Pancreas (tissue), 10 donors: ENCODE results near the gene LUM. TPM values are rescaled to one million over a fixed set of nuclear protein-coding genes. Genes with fewer than 3 reads are reported as not detected.
A peak's percentile ranks its signal among the peaks of the same experiment; 100 is the strongest.

Experiments
- ATAC-seq, 4 donors: fragments of 200-7000 bp; cut with Tn5 transposase; one replicate each; pipeline versions ENCODE4 v1.8.0 to v1.9.1; 2020; ENCODE audit warnings: mild to moderate bottlenecking in 4 of 4, moderate library complexity in 4 of 4
- DNase-seq, 6 donors: peaks; one replicate each; pipeline ENCODE4 v3.0.0-alpha.2; 2020
- FAIRE-seq: peaks from 2 replicates; lab custom pipeline; 2012; peaks lifted over from hg19 to GRCh38; lab: Jason Lieb, UNC
- H3K27ac ChIP-seq, 4 donors: fragments of 200-600 bp; sonication (generic); 1 replicate in 3 of 4; 2 replicates in 1 of 4; pipeline versions ENCODE4 v1.5.0 to v1.8.0; 2020
- H3K27me3 ChIP-seq, 4 donors: fragments of 200-600 bp; one replicate each; pipeline ENCODE4 v1.8.0; 2021
- H3K36me3 ChIP-seq, 3 donors: fragments of 200-600 bp; sonication (generic) in 1 of 3; one replicate each; pipeline versions ENCODE4 v1.5.0 to v1.8.0; 2020 to 2021
- H3K4me1 ChIP-seq, 3 donors: fragments of 200-600 bp; one replicate each; pipeline ENCODE4 v1.8.0; 2021
- H3K4me3 ChIP-seq, 4 donors: fragments of 200-600 bp; sonication (generic) in 2 of 4; one replicate each; pipeline versions ENCODE4 v1.5.0 to v1.8.0; 2020 to 2021
- H3K9me3 ChIP-seq, 4 donors: fragments of 200-600 bp; one replicate each; pipeline ENCODE4 v1.8.0; 2021
- CTCF ChIP-seq, 4 donors: fragments of 200-600 bp; sonication (generic) in 3 of 4; IDR thresholded peaks; one replicate each; pipeline versions ENCODE4 v1.5.0 to v1.8.0; 2021; ENCODE audit warnings: antibody characterized with exemption in 4 of 4
- WGBS, 2 donors: extraction: QIAGEN DNeasy Blood & Tissue Kit; methylation state at CpG; one replicate each; pipeline ENCODE4 v1.1.7; 2013; 5-methylcytosine and 5-hydroxymethylcytosine counted together
- intact Hi-C, 3 donors: fragments of 100-400 bp; cut with DNase I; formaldehyde crosslinking; loops; one replicate each; pipeline versions ENCODE4 v1.11.1 to v1.14.2; 2022
- polyA plus RNA-seq, 2 donors: library from polyadenylated mRNA; stranded (reverse); fragments of 200-250 nt; gene quantifications; one replicate each; pipeline ENCODE4 v1.2.3, GENCODE V29; 2013
- total RNA-seq, 6 donors: library from RNA; stranded (reverse); fragmentation: NEBNext Ultra II Directional in 4 of 6; extraction: Animal tissue kit (Norgen Biotek cat#: 25700) in 4 of 6; gene quantifications; one replicate each; pipeline versions ENCODE4 v1.2.1 to v1.2.4, GENCODE V29; 2021 to 2023
- donor health status: healthy with polysubstance abuse.
- donor health status: DM: no; HTN: no; CAD: no; lungs with moderate emphysema.
- donor health status: DM: no; HTN: no; CAD: no.
- donor health status: control.
- donor health status: control.
- donor health status: Bipolar disorder and iron deficiency.
- donor health status: DM: yes; HTN: yes; CAD: no.
- donor health status: DM: no; HTN: no; CAD: no.
- donor health status: DM: no; HTN: no; CAD: no.
- donor health status: DM: yes; HTN: yes; CAD: no.

LUM gene
- total RNA-seq (100 to 1,000 TPM in 1 of 6 donors, 10 to 100 TPM in 2, 1 to 10 TPM in 3; 5.1 to 164 (median 21.0) TPM), polyA plus RNA-seq (10 to 100 TPM; 14.3 to 22.4 TPM)

- no peaks in the 10 kb centered on the region for H3K36me3 ChIP-seq
- no peak within 1 kb of the TSS for H3K4me3 ChIP-seq
- H3K4me1 ChIP-seq = no peaks in the 10 kb centered on the region
- peak within 1 kb of the TSS in 1 of 4 donors; percentile 25 for H3K27ac ChIP-seq
- no peaks in the 10 kb centered on the region for H3K9me3 ChIP-seq
- intact Hi-C loops = no loop called here
- DNase-seq (no peak), ATAC-seq (peak in 2 of 4 donors; percentile 54 to 59), FAIRE-seq (no peak)
- no peaks in the 10 kb centered on the region for H3K27me3 ChIP-seq
- no peak for TF ChIP-seq CTCF (IDR thresholded peaks at IDR 0.05)
- WGBS, 2 donors = 30% methylated on average over 7 of the region's 7 CpGs
Observed at GRCh38 chr12:91111366-91112325, at the start of gene LUM. TSS of gene LUM (minus strand) at chr12:91111494. CDS start at chr12:91108979, 2,515 bp downstream.

- no peaks in the 10 kb centered on the region for H3K9me3 ChIP-seq
- H3K4me1 ChIP-seq = no peaks in the 10 kb centered on the region
- intact Hi-C loops = no loop called here
- no peaks in the 10 kb centered on the region for H3K36me3 ChIP-seq
- H3K27ac ChIP-seq = no peak overlapping the region
- DNase-seq = no peak
- FAIRE-seq = no peak
- no peak for TF ChIP-seq CTCF (IDR thresholded peaks at IDR 0.05)
- no peaks in the 10 kb centered on the region for H3K27me3 ChIP-seq
- no peak overlapping the region for H3K4me3 ChIP-seq
- no peak for ATAC-seq
Observed at GRCh38 chr12:91161009-91161408, 49.7 kb upstream of the LUM start.

GRCh38 chr12:91155990-91156389 is 44.7 kb upstream of the LUM start:
- intact Hi-C loops = no loop called here

GRCh38 chr12:91154131-91154530 is 42.8 kb upstream of the LUM start:
- Histone ChIP-seq H3K9me3 (no peaks in the 10 kb centered on the region), H3K27ac (no peak overlapping the region), H3K27me3 (peaks cover 0 to 5% (median 2%) of the 10 kb centered on the region in 4 donors), H3K4me3 (no peak overlapping the region), H3K36me3 (no peaks in the 10 kb centered on the region), H3K4me1 (no peaks in the 10 kb centered on the region)
- intact Hi-C loops = no loop called here
- 70 to 84% methylated on average over 3 of the region's 3 CpGs for whole genome bisulfite sequencing, 2 donors
- DNase-seq (no peak), ATAC-seq (no peak), FAIRE-seq (no peak)
- no peak for TF ChIP-seq CTCF (IDR thresholded peaks at IDR 0.05)

More at GRCh38 chr12:91155990-91156389, 44.7 kb upstream of the LUM start:
- Histone ChIP-seq H3K27me3 (no peaks in the 10 kb centered on the region), H3K9me3 (no peaks in the 10 kb centered on the region), H3K36me3 (no peaks in the 10 kb centered on the region), H3K4me1 (no peaks in the 10 kb centered on the region), H3K4me3 (no peak overlapping the region), H3K27ac (no peak overlapping the region)
- DNase-seq (no peak), ATAC-seq (no peak), FAIRE-seq (no peak)
- TF ChIP-seq CTCF (IDR thresholded peaks at IDR 0.05) = no peak
- WGBS, 2 donors = 53 to 80% methylated on average over 2 of the region's 2 CpGs

GRCh38 chr12:91144053-91144452 is 32.8 kb upstream of the LUM start:
- 66 to 81% methylated on average over 2 of the region's 2 CpGs for WGBS, 2 donors
- Histone ChIP-seq H3K4me1 (no peaks in the 10 kb centered on the region), H3K27ac (no peak overlapping the region), H3K27me3 (peaks cover 0 to under 1% (median 0%) of the 10 kb centered on the region in 4 donors), H3K36me3 (no peaks in the 10 kb centered on the region), H3K4me3 (no peak overlapping the region), H3K9me3 (no peaks in the 10 kb centered on the region)
- TF ChIP-seq CTCF (IDR thresholded peaks at IDR 0.05) = no peak
- intact Hi-C loops = no loop called here
- ATAC-seq = no peak
- DNase-seq = no peak
- FAIRE-seq = no peak
